ENCODE data around the gene EIF3B.

GRCh38 chr7:2321020-2321419, 33.6 kb upstream of the EIF3B start:
- TF ChIP-seq, protein P1, sequence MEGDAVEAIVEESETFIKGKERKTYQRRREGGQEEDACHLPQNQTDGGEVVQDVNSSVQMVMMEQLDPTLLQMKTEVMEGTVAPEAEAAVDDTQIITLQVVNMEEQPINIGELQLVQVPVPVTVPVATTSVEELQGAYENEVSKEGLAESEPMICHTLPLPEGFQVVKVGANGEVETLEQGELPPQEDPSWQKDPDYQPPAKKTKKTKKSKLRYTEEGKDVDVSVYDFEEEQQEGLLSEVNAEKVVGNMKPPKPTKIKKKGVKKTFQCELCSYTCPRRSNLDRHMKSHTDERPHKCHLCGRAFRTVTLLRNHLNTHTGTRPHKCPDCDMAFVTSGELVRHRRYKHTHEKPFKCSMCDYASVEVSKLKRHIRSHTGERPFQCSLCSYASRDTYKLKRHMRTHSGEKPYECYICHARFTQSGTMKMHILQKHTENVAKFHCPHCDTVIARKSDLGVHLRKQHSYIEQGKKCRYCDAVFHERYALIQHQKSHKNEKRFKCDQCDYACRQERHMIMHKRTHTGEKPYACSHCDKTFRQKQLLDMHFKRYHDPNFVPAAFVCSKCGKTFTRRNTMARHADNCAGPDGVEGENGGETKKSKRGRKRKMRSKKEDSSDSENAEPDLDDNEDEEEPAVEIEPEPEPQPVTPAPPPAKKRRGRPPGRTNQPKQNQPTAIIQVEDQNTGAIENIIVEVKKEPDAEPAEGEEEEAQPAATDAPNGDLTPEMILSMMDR (IDR thresholded peaks at IDR 0.05; ENCODE audit: low read length), result no peak
- TF ChIP-seq EZH2 (optimal IDR thresholded peaks at IDR 0.05; ENCODE audit: low read depth, low read length), result no peak

Measured in MM.1S (cell line).